Colonic mucosa (tissue), 4 donors: ENCODE results near the gene IGLL5. TPM values are rescaled to one million over a fixed set of nuclear protein-coding genes. Genes with fewer than 3 reads are reported as not detected.
"Not testable (repeated sequence)": the region's sequence is repeated elsewhere in the genome, so short reads cannot be mapped to it uniquely, and the experiment has no call there.

Experiments
- DNase-seq: peaks from one replicate; pipeline ENCODE4 v3.0.0-alpha.2; 2020
- H3K27ac ChIP-seq: fragments of 200-600 bp; one replicate; pipeline ENCODE4 v1.8.0; 2021
- H3K27me3 ChIP-seq: fragments of 200-600 bp; one replicate; pipeline ENCODE4 v1.8.0; 2021
- H3K36me3 ChIP-seq: fragments of 200-600 bp; one replicate; pipeline ENCODE4 v1.8.0; 2021
- H3K4me1 ChIP-seq: fragments of 200-600 bp; one replicate; pipeline ENCODE4 v1.8.0; 2021; ENCODE audit warnings: mild to moderate bottlenecking
- H3K4me3 ChIP-seq: fragments of 200-600 bp; one replicate; pipeline ENCODE4 v1.8.0; 2021
- H3K9ac ChIP-seq, 2 donors: one replicate each; pipeline ENCODE4 v1.7.0; 2013; ENCODE audit warnings: control low read depth in 2 of 2, low read depth in 2 of 2, low read length in 2 of 2
- H3K9me3 ChIP-seq: fragments of 200-600 bp; one replicate; pipeline ENCODE4 v1.8.0; 2021
- intact Hi-C: fragments of 100-400 bp; cut with DNase I; formaldehyde crosslinking; loops from one replicate; pipeline ENCODE4 v1.14.1; 2022
- total RNA-seq, 2 donors: library from RNA; stranded (reverse); fragmentation: NEBNext Ultra II Directional in 1 of 2; extraction: Animal tissue kit (Norgen Biotek cat#: 25700) in 1 of 2; gene quantifications; one replicate each; pipeline ENCODE4 v1.2.1, GENCODE V29; 2021
- TF ChIP-seq, protein P1 (sequence below): fragments of 200-600 bp; IDR thresholded peaks from one replicate; pipeline ENCODE4 v1.8.0; 2022; ENCODE audit warnings: antibody characterized with exemption, mild to moderate bottlenecking
- donor health status: healthy.
- donor health status: DM: no; HTN: no; CAD: no.
- donor health status: DM: no; HTN: no; CAD: no.

The IGLL5 gene
- total RNA-seq, 2 donors from 2014 or later = 18.8 to 29.2 TPM

- no peaks in the 10 kb centered on the region for H3K9me3 ChIP-seq
- no peak overlapping the region for H3K9ac ChIP-seq
- H3K4me1 ChIP-seq = no peaks in the 10 kb centered on the region
- intact Hi-C loops = no loop called here
- H3K36me3 ChIP-seq = no peaks in the 10 kb centered on the region
- H3K27ac ChIP-seq = no peak overlapping the region
- TF ChIP-seq, protein P1, sequence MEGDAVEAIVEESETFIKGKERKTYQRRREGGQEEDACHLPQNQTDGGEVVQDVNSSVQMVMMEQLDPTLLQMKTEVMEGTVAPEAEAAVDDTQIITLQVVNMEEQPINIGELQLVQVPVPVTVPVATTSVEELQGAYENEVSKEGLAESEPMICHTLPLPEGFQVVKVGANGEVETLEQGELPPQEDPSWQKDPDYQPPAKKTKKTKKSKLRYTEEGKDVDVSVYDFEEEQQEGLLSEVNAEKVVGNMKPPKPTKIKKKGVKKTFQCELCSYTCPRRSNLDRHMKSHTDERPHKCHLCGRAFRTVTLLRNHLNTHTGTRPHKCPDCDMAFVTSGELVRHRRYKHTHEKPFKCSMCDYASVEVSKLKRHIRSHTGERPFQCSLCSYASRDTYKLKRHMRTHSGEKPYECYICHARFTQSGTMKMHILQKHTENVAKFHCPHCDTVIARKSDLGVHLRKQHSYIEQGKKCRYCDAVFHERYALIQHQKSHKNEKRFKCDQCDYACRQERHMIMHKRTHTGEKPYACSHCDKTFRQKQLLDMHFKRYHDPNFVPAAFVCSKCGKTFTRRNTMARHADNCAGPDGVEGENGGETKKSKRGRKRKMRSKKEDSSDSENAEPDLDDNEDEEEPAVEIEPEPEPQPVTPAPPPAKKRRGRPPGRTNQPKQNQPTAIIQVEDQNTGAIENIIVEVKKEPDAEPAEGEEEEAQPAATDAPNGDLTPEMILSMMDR = no peak
- no peak for DNase-seq
- no peak overlapping the region for H3K4me3 ChIP-seq
- no peaks in the 10 kb centered on the region for H3K27me3 ChIP-seq
Observed at GRCh38 chr22:22896601-22897000, 9.0 kb downstream of the IGLL5 start.

DNA sequence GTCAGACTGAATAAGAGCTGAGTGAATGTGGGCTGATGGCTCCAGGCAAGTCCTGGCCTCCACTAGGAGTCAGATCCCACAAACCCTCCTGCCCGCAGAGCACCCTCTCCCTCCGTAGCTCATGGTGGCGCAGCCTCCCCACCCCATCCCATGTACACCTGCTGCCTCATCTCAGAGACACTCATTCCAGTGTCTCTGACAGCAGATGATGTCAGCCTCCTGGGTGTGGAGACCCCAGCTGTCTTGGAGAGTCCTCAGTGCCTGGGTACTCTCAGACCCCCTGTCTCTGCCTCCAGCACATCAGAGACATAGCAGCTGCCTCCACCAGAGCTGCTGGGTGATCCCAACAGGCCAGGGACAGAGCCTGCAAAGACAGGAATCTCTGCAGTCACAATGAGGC is 9.5 kb downstream of the IGLL5 start:
- Histone ChIP-seq H3K9me3 (no peaks in the 10 kb centered on the region), H3K4me1 (no peaks in the 10 kb centered on the region), H3K27me3 (no peaks in the 10 kb centered on the region), H3K4me3 (no peak overlapping the region), H3K27ac (no peak overlapping the region), H3K9ac (no peak overlapping the region), H3K36me3 (no peaks in the 10 kb centered on the region)
- intact Hi-C loops = no loop called here
- TF ChIP-seq, protein P1 = no peak
- no peak for DNase-seq

DNA sequence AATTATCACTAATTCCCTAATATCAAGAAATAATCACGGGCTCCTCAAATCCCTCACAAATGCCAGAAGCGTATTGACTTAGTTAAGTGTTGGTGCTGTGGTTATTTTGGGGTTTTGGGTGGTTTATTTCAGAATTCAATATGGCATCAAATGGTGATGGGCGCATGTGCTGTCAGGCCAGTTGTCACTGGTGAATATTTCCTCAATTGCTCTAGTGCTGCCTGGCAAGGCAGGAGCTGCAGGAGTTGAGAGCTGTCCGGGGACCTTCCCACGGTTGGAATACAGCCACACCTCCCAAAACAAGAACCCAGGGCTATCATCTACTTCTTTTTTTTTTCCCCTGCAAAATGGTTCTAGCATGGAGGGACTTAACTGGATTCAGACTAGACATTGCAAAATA is 10.3 kb downstream of the IGLL5 start:
- H3K9me3 ChIP-seq = no peaks in the 10 kb centered on the region
- TF ChIP-seq, protein P1 = no peak
- H3K27me3 ChIP-seq = no peaks in the 10 kb centered on the region
- H3K4me3 ChIP-seq = no peak overlapping the region
- DNase-seq = no peak
- no peak overlapping the region for H3K9ac ChIP-seq
- H3K36me3 ChIP-seq = no peaks in the 10 kb centered on the region
- H3K27ac ChIP-seq = no peak overlapping the region
- intact Hi-C loops = no loop called here
- H3K4me1 ChIP-seq = no peaks in the 10 kb centered on the region

GRCh38 chr22:22898411-22898950 is 10.9 kb downstream of the IGLL5 start:
- H3K36me3 ChIP-seq, DNase-seq, H3K9me3 ChIP-seq, H3K4me1 ChIP-seq, H3K4me3 ChIP-seq, H3K27ac ChIP-seq, H3K27me3 ChIP-seq, intact Hi-C loops, H3K9ac ChIP-seq: not testable (repeated sequence)

GRCh38 chr22:22899342-22900080 is 11.9 kb downstream of the IGLL5 start:
- H3K4me1 ChIP-seq, H3K36me3 ChIP-seq, H3K9me3 ChIP-seq, DNase-seq, H3K27me3 ChIP-seq, H3K27ac ChIP-seq, H3K4me3 ChIP-seq, intact Hi-C loops, H3K9ac ChIP-seq: not testable (repeated sequence)

DNA sequence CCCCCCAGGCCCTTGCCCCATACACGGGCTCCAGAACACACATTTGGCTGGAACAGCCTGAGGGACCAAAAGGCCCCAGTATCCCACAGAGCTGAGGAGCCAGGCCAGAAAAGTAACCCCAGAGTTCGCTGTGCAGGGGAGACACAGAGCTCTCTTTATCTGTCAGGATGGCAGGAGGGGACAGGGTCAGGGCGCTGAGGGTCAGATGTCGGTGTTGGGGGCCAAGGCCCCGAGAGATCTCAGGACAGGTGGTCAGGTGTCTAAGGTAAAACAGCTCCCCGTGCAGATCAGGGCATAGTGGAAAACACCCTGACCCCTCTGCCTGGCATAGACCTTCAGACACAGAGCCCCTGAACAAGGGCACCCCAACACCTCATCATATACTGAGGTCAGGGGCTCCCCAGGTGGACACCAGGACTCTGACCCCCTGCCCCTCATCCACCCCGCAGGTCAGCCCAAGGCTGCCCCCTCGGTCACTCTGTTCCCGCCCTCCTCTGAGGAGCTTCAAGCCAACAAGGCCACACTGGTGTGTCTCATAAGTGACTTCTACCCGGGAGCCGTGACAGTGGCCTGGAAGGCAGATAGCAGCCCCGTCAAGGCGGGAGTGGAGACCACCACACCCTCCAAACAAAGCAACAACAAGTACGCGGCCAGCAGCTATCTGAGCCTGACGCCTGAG is 13.1 kb downstream of the IGLL5 start:
- not testable (repeated sequence) for DNase-seq

More for the DNA sequence above, 13.1 kb downstream of the IGLL5 start:
- H3K36me3 ChIP-seq, H3K4me1 ChIP-seq, H3K27ac ChIP-seq, H3K9ac ChIP-seq, intact Hi-C loops, H3K9me3 ChIP-seq, H3K4me3 ChIP-seq, H3K27me3 ChIP-seq: not testable (repeated sequence)
